ENCODE results near the gene CDK9.
"Not testable (repeated sequence)": the region's sequence is repeated elsewhere in the genome, so short reads cannot be mapped to it uniquely, and the experiment has no call there.

Gene CDK9

DNA sequence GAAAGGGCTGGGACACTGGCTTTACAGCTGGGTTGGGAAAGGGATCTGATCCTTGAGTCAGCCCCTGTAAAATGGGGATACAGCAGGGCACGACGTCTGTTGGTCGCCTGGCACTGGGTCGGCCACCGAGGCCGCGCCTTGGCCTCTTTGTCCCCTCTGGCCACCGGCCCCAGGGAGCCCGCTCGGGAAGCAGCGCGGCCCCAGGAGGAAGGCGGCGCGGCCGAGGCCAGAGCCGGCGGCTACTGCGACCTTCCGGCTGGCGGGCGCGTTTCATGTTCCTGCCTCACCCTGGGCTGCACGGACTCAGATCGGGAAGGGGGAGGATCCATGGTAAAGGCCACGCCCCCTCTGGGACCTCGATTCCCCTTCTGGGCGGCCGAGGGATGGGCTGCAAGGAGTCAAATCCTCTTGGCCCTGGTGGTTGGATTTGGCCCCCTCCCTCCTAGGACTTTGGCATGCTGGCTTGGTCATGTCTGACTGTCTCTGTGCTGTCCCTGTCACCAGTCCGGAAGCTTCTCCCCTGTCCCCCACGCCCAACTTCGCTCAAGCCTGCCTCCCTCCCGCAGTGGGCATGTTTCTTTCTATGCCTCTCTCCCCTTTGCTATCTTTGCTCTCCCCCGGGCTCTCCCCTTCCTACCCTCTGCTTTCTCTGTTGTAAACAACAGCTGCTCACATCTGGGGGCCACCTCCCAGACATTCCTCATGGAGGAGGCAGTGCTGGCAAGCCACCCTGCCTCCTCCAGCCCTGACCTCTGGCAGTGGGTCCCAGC lies 42.6 kb downstream of the CDK9 start:
- no peak for DNase-seq

DNA sequence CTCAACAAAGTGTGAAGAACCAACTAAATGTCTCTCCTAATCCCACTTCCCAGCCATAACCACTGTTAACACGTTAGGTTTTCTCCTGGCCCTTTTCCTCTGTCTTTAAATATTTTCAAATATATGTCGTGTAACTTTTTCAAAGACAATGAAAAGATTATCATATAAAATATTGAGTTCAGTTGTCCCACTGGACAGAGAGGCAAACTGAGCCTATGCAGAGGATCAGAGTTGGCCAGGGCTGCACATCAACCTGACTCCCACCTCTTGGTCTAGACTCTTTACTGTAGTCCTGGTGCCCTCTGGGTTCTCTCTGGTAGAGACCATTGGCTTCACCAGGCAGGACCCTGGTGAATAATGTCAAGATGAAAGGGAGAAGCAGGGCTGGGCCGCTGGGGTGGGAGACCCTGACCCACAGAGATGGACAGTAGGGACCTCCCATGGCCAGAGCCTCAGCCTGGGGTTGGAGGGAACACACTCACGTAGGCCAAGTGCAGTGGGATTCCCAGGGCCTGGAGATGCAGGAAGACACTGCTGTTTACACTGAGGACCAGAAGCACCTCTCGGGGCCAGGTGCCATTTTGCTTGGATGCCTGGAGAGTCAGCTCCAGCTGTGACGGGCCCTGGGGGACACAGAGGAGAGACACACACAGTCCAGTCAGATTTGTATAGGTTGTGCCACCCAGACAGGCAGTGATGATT lies 43.5 kb downstream of the CDK9 start:
- DNase-seq: no peak

GRCh38 chr9:127832248-127832647 lies 46.4 kb downstream of the CDK9 start:
- no peak for DNase-seq

DNA sequence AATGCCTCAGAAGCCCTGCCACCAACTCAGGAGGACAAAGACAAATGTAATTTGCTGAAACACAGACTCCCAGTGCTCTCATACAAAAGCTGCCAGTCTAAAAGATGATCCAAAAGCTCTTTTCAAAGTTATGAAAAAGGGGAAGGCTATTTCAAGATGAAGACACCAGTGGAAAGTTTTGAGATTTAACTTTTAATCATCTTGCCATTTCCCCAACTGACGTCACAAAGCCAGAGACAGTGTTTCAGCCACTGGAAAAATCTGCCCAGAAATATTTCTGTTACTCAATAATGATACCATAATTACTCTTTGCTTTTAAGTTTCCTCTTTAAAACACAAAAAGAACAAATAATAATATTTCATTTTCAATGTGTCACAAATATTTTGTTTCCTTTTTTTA lies 47.7 kb downstream of the CDK9 start:
- peak in 1 of 2 donors; percentile 22 for DNase-seq

DNA sequence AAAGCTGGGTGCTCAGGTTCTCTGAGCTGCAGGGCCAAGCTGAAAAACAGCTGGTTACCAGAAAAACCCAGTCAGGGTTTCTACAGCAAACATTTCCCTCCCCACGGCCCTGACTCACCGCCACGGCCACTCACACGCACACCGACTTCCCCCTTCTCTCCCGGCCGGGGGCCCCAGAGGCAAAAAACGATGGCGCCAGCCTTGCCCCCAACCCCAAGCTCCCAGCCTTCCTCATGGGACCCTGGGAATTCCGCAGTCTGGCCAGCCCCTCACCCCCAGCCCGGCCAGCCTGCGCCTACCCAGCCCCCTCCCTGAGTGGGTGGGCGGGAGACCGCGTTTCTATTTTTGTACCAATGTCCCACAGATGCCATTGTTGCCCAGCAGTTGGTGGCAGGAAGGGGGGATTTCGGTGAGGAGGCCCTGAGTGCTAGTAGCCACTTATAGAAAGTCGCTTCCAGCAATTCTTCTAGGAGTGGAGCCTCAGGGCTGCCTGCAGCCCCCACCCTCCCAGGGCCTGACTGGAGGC lies 50.2 kb downstream of the CDK9 start:
- peak; percentile 71 to 92 for DNase-seq

GRCh38 chr9:127836561-127836960 lies 50.7 kb downstream of the CDK9 start:
- not testable (repeated sequence) for DNase-seq

GRCh38 chr9:127837346-127837745 lies 51.5 kb downstream of the CDK9 start:
- no peak for DNase-seq

GRCh38 chr9:127838375-127839078 lies 52.7 kb downstream of the CDK9 start:
- DNase-seq: peak in 1 of 2 donors; percentile 35

All from bone marrow (tissue), 2 donors.